Stimulated activated CD4-positive, alpha-beta T cell treated with anti-CD3 and anti-CD28 coated beads, Interleukin-15, amount 100 ng/mL, for 48 hours (primary cell): ENCODE measurements around the gene PCDHB9.
"Not testable (repeated sequence)": the region's sequence is repeated elsewhere in the genome, so short reads cannot be mapped to it uniquely, and the experiment has no call there.

Experiments used
- DNase-seq, 2 donors: peaks; one replicate each; pipeline ENCODE4 v3.0.0-alpha.2; 2020; ENCODE audit warnings: low read depth in 2 of 2

PCDHB9 gene

GRCh38 chr5:141188682-141189081 lies 1.7 kb downstream of the PCDHB9 start:
- DNase-seq = not testable (repeated sequence)

- not testable (repeated sequence) for DNase-seq
These were observed 2.2 kb downstream of the PCDHB9 start for GRCh38 chr5:141189131-141189530.

- DNase-seq = no peak
These were observed 5.3 kb downstream of the PCDHB9 start, which contains the start of gene PCDHB10 for GRCh38 chr5:141192110-141192725. PCDHB10 (plus strand) TSS chr5:141192353; CDS start chr5:141192553, 200 bp downstream.

- not testable (repeated sequence) for DNase-seq
These were observed 7.4 kb downstream of the PCDHB9 start for GRCh38 chr5:141194332-141194731.

GRCh38 chr5:141196363-141196762 lies 9.4 kb downstream of the PCDHB9 start:
- no peak for DNase-seq

- no peak for DNase-seq
These were observed 12.6 kb downstream of the PCDHB9 start, which contains the start of gene PCDHB11 for GRCh38 chr5:141199359-141200235. PCDHB11 (plus strand) TSS chr5:141199627; CDS start chr5:141199775, 148 bp downstream.

- DNase-seq = not testable (repeated sequence)
These were observed 14.2 kb downstream of the PCDHB9 start for GRCh38 chr5:141201126-141201525.

- not testable (repeated sequence) for DNase-seq
These were observed 14.7 kb downstream of the PCDHB9 start for GRCh38 chr5:141201646-141202045.

- no peak for DNase-seq
These were observed 21.5 kb downstream of the PCDHB9 start, which contains the start of gene PCDHB12 for GRCh38 chr5:141208478-141208877. PCDHB12 (plus strand) TSS chr5:141208719; CDS start chr5:141208908, 189 bp downstream.

- DNase-seq = not testable (repeated sequence)
These were observed 23.3 kb downstream of the PCDHB9 start for GRCh38 chr5:141210281-141210680.

- DNase-seq = not testable (repeated sequence)
These were observed 23.9 kb downstream of the PCDHB9 start for GRCh38 chr5:141210849-141211248.

- DNase-seq = not testable (repeated sequence)
These were observed 26.8 kb downstream of the PCDHB9 start, which contains the start of gene PCDHB13 for GRCh38 chr5:141213656-141214339. PCDHB13 (plus strand) TSS chr5:141213919; CDS start chr5:141214124, 205 bp downstream.

GRCh38 chr5:141214583-141214982 lies 27.6 kb downstream of the PCDHB9 start:
- not testable (repeated sequence) for DNase-seq

GRCh38 chr5:141215504-141215903 lies 28.5 kb downstream of the PCDHB9 start:
- DNase-seq = not testable (repeated sequence)

- not testable (repeated sequence) for DNase-seq
These were observed 29.1 kb downstream of the PCDHB9 start for GRCh38 chr5:141216035-141216434.

- no peak for DNase-seq
These were observed 36.3 kb downstream of the PCDHB9 start, which contains the start of gene PCDHB14 for GRCh38 chr5:141223112-141223783. PCDHB14 (plus strand) TSS chr5:141223343; CDS start chr5:141223506, 163 bp downstream.

- not testable (repeated sequence) for DNase-seq
These were observed 37.9 kb downstream of the PCDHB9 start for GRCh38 chr5:141224844-141225243.

- DNase-seq = not testable (repeated sequence)
These were observed 38.5 kb downstream of the PCDHB9 start for GRCh38 chr5:141225421-141225820.

GRCh38 chr5:141234109-141234667 lies 47.2 kb downstream of the PCDHB9 start:
- DNase-seq = no peak

- not testable (repeated sequence) for DNase-seq
These were observed 49.0 kb downstream of the PCDHB9 start for GRCh38 chr5:141235922-141236321.
